HG03066 (cell line): ENCODE results near the gene HOXC5.
A peak's percentile ranks its signal among the peaks of the same experiment; 100 is the strongest.

ENCODE experiments used
- ATAC-seq: cut with Tn5 transposase; IDR thresholded peaks from one replicate; pipeline ENCODE4 v1.9.1; 2021; ENCODE audit warnings: low read depth; ENCODE audit not compliant: unreplicated experiment

HOXC5 gene

DNA sequence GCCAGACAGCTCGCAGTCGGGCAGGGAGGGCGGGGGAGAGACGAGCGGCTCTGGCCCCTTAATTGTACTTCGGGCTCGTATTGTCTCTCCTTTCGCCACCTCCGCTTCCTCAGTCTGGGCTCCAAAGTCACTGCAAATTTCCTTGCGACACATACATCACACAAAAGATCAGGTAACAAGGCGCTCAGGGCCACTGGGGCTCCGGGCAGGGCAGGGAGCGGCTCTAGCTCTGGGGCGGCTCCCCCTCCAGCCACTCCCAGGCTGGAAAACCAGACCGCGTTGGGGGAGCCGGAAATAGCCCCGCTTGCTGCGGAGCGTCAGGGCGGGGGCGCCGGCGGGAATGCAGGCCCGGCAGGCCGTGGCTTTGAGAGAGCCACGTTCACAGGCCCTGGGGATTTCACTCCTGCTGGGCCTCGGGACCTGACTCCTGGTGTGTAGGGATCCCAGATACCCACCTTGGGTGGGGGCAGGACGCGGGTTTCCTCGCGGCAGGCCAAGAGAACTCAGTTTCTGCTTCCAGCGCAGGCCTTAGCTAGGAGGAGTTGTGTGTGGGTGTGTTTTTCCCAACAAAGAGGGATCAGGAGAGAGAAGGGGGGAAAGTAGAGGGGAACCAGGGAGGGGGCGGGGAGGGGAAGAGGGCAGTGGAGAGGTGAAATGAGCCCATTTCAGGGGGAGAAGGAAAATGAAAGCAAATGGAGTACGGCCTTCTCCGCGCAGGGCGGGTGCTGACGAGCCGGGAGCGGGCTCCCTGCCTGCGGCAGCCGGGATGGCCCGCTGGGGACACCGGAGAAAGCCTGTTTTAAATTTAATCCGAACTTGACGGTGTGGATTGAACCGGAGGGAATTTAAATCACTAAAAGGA is 37.2 kb upstream of the HOXC5 start:
- no peak for ATAC-seq

- ATAC-seq, result no peak
Measured at GRCh38 chr12:53996240-53997203, 36.3 kb upstream of the HOXC5 start.

GRCh38 chr12:53997204-53998109 is 35.4 kb upstream of the HOXC5 start:
- no peak for ATAC-seq

DNA sequence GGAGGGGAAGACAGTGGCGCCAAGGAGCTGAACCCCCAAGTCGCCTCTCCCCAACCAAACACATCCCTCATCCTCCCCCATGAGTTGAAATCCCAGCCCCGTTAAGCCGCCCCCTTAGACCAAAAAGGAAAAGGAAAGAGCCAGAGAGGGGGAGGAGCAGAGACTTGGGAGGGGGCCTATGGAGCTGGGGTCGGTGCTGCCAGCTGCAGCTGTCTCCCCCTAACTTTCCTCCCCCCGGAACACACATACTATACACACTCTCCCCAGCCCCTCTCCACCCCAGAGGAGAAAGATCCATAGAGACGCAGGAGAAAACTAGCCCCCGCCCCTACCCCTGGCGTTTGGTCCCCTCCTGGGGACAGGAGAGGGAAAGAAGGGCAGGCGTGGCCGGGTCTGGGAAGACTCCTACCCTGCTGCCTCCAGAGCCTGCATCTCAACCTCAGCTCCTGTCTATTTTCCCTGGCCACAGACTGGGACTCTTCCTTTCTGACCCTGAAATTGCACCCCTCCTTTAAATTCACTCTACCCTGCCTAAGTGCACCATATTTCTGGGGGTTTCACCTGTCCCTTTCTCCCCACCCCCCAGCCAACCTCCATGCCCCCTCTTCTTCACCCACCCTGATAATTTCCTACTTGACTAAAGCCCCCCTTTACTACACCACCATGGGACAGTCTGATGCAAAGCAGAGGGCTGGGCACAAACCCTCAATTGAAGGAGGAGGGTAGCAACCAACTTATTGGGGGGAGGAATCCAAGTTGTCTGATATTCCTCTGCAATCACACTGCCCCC is 34.5 kb upstream of the HOXC5 start:
- no peak for ATAC-seq

DNA sequence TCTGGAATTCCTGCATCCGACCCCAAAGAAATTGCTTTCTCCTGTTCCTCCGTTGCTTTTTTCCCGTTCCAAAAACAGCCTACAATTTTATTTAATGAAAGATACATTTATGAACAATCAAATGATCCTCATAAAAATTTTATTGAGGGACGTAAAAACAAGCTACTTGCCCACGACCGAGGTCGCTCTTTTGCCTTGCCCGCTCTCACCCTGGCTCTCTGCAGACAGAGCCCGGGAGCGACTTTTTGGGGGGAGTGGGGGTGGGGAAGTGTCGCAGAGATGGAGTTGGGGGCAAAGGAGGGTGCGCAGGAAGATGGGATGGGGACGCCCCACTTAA is 34.0 kb upstream of the HOXC5 start:
- ATAC-seq, result no peak

- ATAC-seq, result no peak
Measured at GRCh38 chr12:53999559-54000115, 33.2 kb upstream of the HOXC5 start.

DNA sequence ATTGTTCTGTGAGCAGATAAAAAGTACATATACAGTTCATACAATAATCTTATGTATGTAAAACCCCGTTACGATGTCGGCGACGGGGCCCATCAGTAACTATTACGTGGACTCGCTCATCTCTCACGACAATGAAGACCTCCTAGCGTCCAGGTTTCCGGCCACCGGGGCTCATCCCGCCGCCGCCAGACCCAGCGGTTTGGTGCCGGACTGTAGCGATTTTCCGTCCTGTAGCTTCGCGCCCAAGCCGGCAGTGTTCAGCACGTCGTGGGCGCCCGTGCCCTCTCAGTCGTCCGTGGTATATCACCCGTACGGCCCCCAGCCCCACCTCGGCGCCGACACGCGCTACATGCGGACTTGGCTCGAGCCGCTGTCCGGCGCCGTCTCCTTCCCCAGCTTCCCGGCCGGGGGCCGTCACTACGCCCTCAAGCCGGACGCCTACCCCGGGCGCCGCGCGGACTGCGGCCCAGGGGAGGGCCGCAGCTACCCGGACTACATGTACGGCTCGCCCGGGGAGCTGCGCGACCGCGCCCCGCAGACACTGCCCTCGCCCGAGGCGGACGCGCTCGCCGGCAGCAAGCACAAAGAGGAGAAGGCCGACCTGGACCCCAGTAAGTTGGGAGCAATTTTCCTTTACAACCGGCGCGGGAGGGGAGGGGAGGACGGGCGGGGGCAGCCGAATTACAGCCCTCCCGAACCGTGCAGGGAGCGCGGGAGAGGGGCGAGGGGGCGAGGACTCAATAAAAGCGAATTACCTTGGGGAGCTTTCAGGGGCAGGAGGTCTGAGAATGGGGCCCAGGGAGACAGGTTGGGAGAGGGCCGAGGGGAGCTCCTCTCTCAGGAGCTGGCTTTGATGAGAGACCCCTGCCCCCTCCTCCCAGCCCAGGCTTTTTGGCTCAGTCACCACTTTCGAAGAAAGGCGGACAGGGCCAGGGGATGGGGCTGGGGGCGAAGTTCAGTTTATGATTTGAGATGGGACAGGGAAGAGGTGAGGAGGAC is 32.4 kb upstream of the HOXC5 start, which contains the start of gene HOXC9:
HOXC9 (plus strand) TSS at position 46 of the 999 bp plus-strand sequence; CDS start at position 74, 28 bp downstream.
- ATAC-seq, result no peak

DNA sequence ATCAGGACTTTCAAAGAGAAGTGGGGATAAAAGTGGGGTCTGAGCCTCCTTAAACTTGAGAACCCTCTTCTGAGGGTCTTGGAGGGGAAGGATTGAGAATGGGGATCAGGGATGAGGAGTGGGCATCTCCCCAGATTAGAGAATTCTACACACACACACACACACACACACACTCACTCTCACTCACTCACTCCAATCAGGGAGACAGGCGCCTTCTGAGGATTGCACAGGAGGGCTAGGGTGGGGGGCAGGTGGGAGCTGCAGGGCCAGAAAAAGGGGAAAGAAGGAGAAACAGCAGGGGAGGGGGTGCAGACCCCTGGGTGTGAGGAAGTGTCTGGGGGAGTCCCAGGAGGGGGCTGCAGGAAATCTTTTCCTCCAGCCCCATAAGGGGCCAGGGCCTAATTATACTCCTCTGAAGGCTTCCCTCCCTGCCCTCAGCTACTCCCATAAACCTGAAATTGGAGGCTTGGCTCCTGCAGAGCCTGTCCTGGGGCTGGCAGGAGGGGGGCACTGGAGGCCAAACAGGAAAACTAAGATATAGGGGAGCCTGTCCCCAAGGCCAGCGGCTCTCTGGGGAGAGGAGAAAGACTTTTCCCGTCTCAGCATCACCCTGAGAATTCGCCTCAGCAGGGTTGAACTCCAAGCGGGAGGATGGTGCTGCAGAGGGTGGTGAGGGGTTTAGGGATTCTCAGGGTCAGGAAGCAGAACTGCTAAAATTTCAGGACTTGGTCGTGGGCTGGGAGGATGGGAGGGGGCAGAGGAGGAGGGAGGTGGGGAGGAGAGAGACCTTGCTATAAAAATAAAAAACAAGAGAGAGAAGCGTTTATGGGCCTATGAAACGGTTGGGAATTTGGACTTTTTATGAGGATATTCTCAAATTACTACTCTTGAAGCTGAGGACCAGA is 31.3 kb upstream of the HOXC5 start:
- ATAC-seq, result no peak

GRCh38 chr12:54002278-54002914 is 30.5 kb upstream of the HOXC5 start:
- ATAC-seq, result no peak

DNA sequence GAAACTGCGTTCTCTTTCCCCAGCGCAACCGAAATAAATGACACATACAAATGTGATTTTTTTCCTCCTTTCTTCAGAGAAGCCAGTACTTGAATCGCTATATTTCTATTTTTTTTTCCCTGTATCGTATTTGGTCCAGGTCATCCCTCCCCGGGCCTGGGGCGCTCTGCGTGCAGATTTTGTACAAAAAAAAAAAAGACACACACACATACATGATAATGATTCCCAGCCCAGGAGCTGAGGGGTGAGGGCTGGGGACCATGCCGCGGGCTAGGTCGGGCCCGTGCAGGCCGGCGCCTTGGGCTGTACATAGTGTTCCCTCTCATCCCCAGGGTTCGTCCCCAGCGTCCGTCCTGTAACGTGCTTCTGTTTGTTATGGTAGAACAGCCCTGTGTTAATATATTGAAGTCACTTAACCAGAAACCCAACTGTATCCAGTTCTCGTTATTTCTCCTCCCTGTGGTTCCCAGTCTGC is 29.9 kb upstream of the HOXC5 start:
- no peak for ATAC-seq

GRCh38 chr12:54003625-54004024 is 29.2 kb upstream of the HOXC5 start:
- no peak for ATAC-seq

GRCh38 chr12:54004063-54004840 is 28.6 kb upstream of the HOXC5 start:
- ATAC-seq, result no peak

DNA sequence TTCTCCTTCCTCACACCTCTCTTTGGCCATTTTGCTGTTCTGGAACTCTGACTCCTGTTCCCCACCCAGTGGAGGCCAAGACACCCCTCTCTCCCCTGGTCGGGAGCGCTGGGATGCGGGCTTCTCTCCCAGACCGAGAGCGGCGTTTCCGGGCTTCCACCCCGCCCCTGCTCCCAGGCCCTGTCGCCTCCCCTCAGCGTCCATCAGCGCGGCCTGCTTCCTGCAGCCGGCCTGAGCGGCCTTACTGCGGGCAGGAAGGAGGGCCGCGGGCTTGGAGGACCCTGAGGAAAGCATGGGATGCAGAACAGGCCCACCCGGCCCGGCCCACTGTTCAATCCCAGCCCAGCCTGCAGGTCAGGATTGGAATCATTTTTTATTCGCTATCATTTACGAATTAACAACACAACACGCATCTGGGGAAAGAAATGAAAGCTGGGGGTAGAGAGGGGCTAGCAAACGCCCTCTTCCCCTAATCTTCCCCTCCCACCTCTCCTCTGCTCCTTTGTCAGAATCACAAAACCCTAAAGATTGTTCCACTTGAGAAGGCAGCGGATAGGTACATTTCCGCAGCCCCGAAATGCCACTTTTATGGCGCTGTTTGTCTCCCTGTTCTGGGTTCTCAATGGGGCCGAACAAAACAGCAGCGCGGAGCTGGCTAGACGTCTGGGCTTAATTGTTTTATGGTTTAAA is 27.9 kb upstream of the HOXC5 start:
- ATAC-seq, result no peak

- ATAC-seq, result no peak
Measured at GRCh38 chr12:54005531-54005852, 27.4 kb upstream of the HOXC5 start.

DNA sequence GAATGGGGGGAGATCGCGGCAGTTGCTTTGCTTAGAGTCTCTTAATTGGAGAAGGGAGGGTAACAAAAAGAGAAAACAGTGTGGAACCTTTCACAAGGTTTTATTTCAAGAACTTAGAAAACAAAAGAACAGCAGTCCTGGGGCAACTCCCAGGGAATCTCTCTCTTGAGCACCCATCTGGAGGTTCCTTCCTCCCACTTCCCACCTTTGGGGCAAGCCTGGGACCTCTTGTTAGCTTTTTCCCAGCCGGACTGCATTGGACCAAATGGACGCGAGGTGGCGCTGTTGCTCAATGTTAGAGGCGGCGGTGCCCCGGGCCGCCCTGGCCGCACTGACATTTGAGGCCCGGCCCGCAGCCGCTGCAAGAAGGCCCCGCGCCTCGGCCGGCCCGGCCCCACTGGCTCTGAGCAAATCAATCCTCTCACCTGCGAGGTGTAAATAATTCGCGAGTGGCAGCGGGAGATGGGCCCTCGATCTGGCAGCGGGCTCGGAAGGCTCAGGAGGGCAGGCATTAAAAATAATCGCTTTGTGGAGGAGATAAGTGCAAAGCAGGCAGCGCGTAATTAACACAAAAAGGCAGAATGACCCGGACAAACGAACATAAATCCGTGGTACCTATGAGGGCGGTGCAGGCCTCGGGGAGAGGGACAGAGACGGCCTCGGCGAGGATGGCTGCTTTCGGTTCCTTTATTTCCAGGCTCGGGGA is 26.8 kb upstream of the HOXC5 start:
- peak; percentile 70 for ATAC-seq
